Activated T-helper 1 cell treated with anti-CD3 and anti-CD28 coated beads, Interleukin-12 subunit alpha, Interleukin-12 subunit beta, Interleukin-2, Interleukin-4 antibody, amounts not matched to agents 30 ng/mL and 10 ng/mL and 1 ng/mL, durations not matched to agents 14 hours and 24 hours and 36 hours (primary cell): Measurements from ENCODE around the gene NAB2. TPM values are rescaled to one million over a fixed set of nuclear protein-coding genes. Genes with fewer than 3 reads are reported as not detected.

Experiments used
- DNase-seq: peaks from one replicate; pipeline ENCODE4 v3.0.0; 2021; ENCODE audit warnings: low spot score
- H3K27ac Mint-ChIP-seq: one replicate; pipeline ENCODE4 v1.8.0; 2021; ENCODE audit warnings: mild to moderate bottlenecking, mixed read lengths
- H3K27me3 Mint-ChIP-seq: one replicate; pipeline ENCODE4 v1.8.0; 2022; ENCODE audit warnings: mild to moderate bottlenecking, moderate library complexity, mixed read lengths; ENCODE audit not compliant: insufficient read depth
- H3K36me3 Mint-ChIP-seq: one replicate; pipeline ENCODE4 v1.8.0; 2021; ENCODE audit warnings: low read depth, mixed read lengths
- H3K4me1 Mint-ChIP-seq: one replicate; pipeline ENCODE4 v1.8.0; 2021; ENCODE audit warnings: low read depth, mixed read lengths
- H3K4me3 Mint-ChIP-seq: one replicate; pipeline ENCODE4 v1.8.0; 2021; ENCODE audit warnings: mild to moderate bottlenecking, moderate library complexity, mixed read lengths
- H3K9me3 Mint-ChIP-seq: one replicate; pipeline ENCODE4 v1.8.0; 2021; ENCODE audit warnings: mixed read lengths
- intact Hi-C: fragments of 100-400 bp; cut with micrococcal nuclease; formaldehyde crosslinking; loops from one replicate; pipeline ENCODE4 v1.15.1; 2024
- total RNA-seq: library from RNA; stranded (reverse); gene quantifications from 2 replicates; pipeline ENCODE4 v1.2.3, GENCODE V29; 2022

The NAB2 gene
- total RNA-seq, 1 donor from 2014 or later: 73.6 TPM

GRCh38 chr12:57141249-57141648 is 52.3 kb downstream of the NAB2 start:
- no peak for DNase-seq
- Mint-ChIP-seq H3K4me1 (no peaks in the 10 kb centered on the region), H3K4me3 (no peak overlapping the region), H3K9me3 (no peaks in the 10 kb centered on the region), H3K27me3 (peaks cover 4% of the 10 kb centered on the region), H3K36me3 (no peaks in the 10 kb centered on the region), H3K27ac (no peak overlapping the region)
- intact Hi-C loops: no loop called here

- Mint-ChIP-seq H3K4me3 (no peak overlapping the region), H3K4me1 (no peaks in the 10 kb centered on the region), H3K9me3 (no peaks in the 10 kb centered on the region), H3K36me3 (no peaks in the 10 kb centered on the region), H3K27ac (no peak overlapping the region), H3K27me3 (peaks cover 4% of the 10 kb centered on the region)
- no peak for DNase-seq
- intact Hi-C loops: no loop called here
These were observed 53.2 kb downstream of the NAB2 start for GRCh38 chr12:57142121-57142520.

- no peaks in the 10 kb centered on the region for H3K36me3 Mint-ChIP-seq
- peaks cover 4% of the 10 kb centered on the region for H3K27me3 Mint-ChIP-seq
- H3K4me3 Mint-ChIP-seq: no peak overlapping the region
- no peak for DNase-seq
- no peak overlapping the region for H3K27ac Mint-ChIP-seq
- no peaks in the 10 kb centered on the region for H3K9me3 Mint-ChIP-seq
- intact Hi-C loops: no loop called here
- no peaks in the 10 kb centered on the region for H3K4me1 Mint-ChIP-seq
These were observed 53.8 kb downstream of the NAB2 start for GRCh38 chr12:57142727-57143126.

- H3K4me1 Mint-ChIP-seq: no peaks in the 10 kb centered on the region
- H3K4me3 Mint-ChIP-seq: no peak overlapping the region
- no peaks in the 10 kb centered on the region for H3K9me3 Mint-ChIP-seq
- no peaks in the 10 kb centered on the region for H3K36me3 Mint-ChIP-seq
- DNase-seq: no peak
- peaks cover 1% of the 10 kb centered on the region for H3K27me3 Mint-ChIP-seq
- H3K27ac Mint-ChIP-seq: no peak overlapping the region
- intact Hi-C loops: no loop called here
These were observed 54.5 kb downstream of the NAB2 start for GRCh38 chr12:57143454-57143853.

Other genes with a start within 250 kb of the NAB2 start
- gene SDR9C7, start 154.7 kb upstream of the NAB2 start, total RNA-seq: not detected in 2 replicates
- gene RDH16, start 131.5 kb upstream of the NAB2 start, total RNA-seq: 0.23 and 0.29 TPM in 2 replicates
- 10.3 and 11.2 TPM in 2 replicates for gene ZBTB39, start 82.6 kb upstream of the NAB2 start, total RNA-seq
- gene TAC3, start 72.6 kb upstream of the NAB2 start, total RNA-seq: 0.34 TPM in 1 of 2 replicates, not detected in the other
- 1.1 and 2.6 TPM in 2 replicates for gene MYO1A, start 39.0 kb upstream of the NAB2 start, total RNA-seq
- gene NEMP1, start 10.3 kb upstream of the NAB2 start, total RNA-seq: 70.2 and 71.7 TPM in 2 replicates
- gene STAT6, start 22.2 kb downstream of the NAB2 start, total RNA-seq: 306 and 318 TPM in 2 replicates
- gene LRP1, start 39.4 kb downstream of the NAB2 start, total RNA-seq: 0.26 and 0.73 TPM in 2 replicates
- gene LRP1-AS, start 58.5 kb downstream of the NAB2 start, total RNA-seq: not detected in 2 replicates
- gene NXPH4, start 127.7 kb downstream of the NAB2 start, total RNA-seq: 0.36 and 0.49 TPM in 2 replicates
- 276 and 280 TPM in 2 replicates for gene SHMT2, start 140.6 kb downstream of the NAB2 start, total RNA-seq
- gene STAC3, start 162.1 kb downstream of the NAB2 start, total RNA-seq: 3.1 and 4.2 TPM in 2 replicates